ENCODE measurements around the gene ANKS1B.
"Not testable (repeated sequence)": the region's sequence is repeated elsewhere in the genome, so short reads cannot be mapped to it uniquely, and the experiment has no call there.

The ANKS1B gene

DNA sequence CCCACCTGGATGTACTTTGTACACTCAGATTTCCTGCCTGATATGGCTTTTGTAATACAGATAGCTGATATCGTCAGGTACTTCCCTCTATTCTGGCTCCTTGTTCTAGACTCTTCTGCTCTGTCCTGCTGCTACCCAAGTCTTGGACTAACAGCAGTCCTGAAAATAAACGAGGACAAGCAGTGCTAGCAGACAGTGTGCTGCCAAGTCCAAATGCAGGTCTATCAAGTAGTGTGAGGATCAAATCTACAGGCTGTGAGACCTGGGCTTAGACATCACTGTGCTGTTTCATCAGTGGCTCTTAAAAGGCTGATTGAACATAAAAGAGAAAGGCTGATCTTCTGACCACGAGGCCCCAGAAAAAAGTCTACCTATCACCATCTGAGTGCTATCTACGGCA is 921.6 kb downstream of the ANKS1B start:
- no peak for DNase-seq (ENCODE audit: low read depth in 2 of 2)

DNA sequence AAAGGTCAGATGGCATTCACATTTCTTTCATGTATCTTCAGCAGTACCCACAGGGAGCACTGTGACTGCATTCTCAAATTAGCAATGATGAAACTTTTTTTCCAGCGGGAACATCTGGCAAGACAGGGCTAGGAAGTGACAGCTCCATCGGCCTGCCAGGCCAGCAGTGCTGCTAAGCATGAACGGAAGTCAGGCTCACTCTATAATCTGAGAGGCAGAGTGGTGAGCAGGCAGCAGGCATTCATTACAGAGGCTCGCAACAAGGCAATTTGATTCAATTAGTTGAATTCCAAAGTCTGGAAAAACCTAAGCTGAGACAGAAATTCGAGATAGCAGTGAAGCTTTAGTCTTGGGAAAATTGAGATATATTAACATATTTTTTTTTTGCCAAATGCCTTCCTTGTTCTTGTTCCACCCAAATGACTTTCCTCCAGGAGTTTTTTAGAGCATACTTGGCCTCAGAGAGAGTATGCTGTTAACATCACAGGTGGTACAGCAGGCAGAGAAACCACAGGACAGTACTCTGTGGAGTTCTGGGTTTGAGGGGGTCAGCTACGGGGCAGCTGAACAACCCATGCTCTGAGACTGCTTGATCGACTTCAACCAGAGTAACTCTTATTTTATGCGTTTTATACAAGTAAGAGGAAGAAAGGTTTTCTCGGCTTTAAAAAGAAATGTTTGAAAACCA is 924.8 kb downstream of the ANKS1B start:
- DNase-seq (ENCODE audit: low read depth in 2 of 2) = peak; percentile 61 to 63

DNA sequence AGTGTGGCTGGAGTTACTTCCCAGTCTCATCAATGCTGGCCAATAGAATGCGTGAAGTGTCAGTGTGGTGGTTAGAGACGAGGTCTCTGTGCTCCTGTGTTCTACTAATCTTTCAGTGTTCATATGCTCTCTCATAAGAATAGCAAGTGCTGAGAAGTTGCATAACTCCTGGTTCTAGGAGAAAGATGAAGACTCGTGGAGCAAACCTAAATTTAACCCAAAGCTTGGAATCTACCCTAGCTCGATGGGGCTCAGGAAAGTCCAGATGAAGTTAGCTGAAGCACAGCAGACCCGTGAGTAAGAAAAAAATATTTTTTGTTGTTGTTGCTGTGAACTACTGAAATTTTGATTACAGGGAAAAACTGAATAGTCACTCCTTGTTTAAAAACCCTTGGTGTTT is 927.1 kb downstream of the ANKS1B start:
- no peak for DNase-seq (ENCODE audit: low read depth in 2 of 2)

DNA sequence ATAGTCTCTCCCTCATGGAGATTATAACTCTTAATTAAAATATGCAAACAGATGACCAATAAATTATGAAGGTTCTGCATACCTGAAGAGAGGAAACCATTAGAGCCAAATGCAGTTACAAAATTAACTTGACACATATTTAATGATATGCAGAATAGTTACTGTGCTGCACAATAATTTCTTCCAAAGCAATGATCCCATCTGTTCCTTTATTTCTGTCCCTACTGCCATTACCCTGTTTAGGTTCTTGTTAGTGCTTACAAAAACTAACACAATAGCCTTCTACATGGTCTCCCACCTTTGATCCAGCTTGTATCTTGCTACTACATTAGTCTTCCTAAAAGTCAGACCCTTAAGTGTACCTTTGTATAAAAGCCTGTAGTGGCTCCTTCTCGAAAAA is 928.5 kb downstream of the ANKS1B start:
- no peak for DNase-seq (ENCODE audit: low read depth in 2 of 2)

DNA sequence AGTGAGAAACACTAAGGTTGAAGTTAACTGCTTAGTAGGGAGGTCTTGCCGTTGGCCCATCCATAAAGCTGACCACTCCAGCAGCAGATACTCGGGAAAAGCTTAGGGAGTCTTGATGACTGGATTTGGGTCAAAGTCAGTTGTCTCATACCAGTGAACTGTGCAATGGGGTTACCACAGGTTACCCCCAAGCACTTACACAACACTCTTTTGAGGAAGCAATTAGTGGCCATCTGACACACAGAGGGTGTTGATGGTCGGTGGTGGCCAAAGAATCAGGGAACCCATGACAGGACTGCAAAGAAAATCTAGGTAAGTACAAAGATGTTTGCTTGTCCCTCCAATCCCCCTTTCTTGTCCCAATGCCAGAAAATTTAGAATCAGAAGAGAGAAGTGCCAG is 929.4 kb downstream of the ANKS1B start:
- no peak for DNase-seq (ENCODE audit: low read depth in 2 of 2)

DNA sequence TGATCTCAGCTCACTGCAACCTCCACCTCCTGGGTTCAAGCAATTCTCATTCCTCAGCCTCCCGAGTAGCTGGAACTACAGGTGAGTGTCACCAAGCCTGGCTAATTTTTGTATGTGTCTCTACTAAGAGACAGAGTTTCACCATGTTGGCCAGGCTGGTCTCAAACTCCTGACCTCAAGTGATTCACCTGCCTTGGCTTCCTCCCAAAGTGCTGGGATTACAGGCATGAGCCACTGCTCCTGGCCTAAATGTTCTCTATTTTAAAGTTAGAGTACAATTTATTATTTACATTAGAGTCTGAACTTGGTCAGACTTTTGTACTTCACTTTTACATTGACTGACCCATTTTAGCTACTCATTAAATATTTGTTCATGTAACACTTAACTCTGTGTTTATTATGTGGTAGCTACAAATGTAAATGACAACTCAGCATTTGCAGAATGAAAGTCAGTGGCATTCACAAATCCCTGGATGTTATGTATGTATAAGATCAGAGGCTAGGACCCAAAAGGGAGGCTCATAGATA is 930.1 kb downstream of the ANKS1B start:
- no peak for DNase-seq (ENCODE audit: low read depth in 2 of 2)

DNA sequence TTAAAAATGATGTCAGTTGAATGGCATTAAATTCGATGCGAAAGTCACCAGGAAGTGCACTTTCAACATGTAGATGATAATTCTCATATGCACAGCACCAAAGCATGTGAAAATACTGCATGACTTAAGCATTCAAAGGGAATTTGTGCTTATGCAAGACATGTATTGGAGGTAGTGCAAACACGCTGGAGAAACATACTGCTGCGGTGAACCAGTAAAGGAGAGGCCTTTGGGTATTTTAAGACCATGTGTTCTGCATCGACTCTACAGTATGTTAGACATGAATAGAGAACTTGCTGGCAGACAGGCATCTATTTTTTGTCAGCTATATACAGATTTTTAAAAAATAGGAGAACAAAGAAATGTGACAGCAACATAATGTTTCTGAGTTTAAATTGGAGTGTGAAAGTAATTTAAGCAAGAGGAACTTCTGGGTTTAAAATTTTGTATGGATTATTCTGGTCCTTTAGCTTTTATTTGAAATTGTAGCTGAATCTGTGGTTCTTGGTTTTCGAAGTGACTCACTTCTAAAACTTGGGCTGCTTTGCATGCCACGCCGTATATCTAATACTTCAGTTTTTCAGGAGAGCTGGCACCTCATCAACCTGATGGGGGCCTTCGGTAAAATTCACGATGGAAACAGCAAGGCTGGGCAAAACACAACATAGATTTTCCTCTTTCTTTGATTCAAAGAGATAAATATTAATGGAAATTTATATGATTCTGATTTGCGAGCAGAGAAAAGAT is 930.9 kb downstream of the ANKS1B start:
- peak; percentile 62 to 63 for DNase-seq (ENCODE audit: low read depth in 2 of 2)

DNA sequence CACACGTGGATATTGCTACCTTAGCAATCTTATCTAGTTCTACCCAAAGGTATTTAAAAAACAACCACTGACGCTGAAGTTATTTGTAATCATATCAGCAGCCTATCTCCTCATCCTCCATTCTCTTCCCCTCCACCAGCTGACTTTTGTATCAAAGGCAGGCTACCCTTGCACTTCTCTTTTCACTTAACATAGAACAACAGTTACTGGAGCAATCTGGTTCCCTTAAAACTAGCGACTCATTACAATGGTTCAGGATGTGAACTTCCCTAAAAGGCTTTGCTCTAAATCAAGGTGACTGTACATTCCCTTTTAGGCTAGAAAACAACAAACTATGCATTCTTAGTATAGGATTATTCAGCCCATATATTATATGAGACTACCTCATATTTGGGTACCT is 935.0 kb downstream of the ANKS1B start:
- DNase-seq (ENCODE audit: low read depth in 2 of 2) = no peak

DNA sequence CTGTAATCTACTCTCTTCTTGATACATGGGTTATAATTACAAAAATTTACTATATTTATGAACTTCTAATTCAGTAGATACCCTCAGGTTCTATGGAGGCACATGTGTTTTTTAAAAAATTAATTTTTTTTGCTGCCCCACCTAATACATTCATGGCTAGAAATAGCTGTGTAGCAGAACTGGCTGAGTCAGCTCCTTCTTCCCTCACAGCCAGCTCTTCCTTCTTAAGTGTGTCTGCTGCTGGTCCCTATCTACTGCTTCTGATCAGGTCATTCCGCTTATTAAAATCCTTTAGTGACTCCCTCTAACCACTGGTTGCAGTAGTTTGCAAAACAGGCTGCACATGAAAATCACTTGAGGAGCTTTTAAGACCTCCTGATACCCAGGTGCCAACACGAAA is 939.6 kb downstream of the ANKS1B start:
- no peak for DNase-seq (ENCODE audit: low read depth in 2 of 2)

DNA sequence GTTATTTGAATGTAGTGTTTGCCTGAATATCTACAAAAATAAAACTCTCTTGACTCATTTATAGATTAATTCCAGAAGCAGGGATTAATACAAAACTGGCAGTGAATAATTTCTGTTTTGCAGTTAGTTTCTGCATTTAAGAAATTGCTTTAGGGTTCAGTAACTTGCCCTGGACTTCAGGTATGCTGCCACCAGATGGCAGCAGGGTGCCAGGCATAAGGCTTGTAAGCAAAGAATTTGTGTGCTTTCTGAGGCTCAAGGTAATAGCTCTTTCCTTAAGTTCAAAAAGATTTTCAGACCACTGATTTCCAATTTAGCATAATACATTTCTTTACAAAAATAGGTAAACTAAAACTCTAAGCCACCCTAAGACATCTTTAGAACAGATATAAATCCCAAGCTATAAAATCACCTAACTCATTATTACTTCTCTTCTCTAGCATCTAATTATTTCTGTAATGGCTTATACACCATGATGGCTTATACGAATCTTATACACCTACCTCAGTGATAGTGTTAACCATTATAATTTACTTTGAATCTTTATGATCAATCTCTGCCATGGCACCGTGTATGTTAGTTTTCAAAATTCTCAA is 941.3 kb downstream of the ANKS1B start:
- DNase-seq (ENCODE audit: low read depth in 2 of 2) = peak in 1 of 2 experiments; percentile 18

DNA sequence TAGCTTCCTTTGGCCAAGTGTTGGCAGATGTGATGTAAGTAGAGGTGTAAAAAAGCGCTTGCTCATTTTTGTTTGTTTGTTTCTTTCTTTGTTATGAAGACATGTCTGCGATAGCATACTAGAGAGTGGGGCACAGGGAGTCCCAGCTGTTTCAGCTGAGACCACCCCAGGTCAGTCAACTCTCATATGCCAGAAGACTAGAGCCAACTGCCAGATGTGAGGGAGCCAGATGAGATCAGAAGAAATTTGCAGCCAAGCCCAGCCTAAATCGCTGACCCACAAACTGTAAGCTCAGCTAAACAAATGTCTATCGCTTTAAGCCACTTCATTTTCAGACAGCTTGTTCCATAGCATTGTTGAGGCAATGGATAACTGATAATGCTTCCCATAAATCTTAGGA is 942.5 kb downstream of the ANKS1B start:
- no peak for DNase-seq (ENCODE audit: low read depth in 2 of 2)

DNA sequence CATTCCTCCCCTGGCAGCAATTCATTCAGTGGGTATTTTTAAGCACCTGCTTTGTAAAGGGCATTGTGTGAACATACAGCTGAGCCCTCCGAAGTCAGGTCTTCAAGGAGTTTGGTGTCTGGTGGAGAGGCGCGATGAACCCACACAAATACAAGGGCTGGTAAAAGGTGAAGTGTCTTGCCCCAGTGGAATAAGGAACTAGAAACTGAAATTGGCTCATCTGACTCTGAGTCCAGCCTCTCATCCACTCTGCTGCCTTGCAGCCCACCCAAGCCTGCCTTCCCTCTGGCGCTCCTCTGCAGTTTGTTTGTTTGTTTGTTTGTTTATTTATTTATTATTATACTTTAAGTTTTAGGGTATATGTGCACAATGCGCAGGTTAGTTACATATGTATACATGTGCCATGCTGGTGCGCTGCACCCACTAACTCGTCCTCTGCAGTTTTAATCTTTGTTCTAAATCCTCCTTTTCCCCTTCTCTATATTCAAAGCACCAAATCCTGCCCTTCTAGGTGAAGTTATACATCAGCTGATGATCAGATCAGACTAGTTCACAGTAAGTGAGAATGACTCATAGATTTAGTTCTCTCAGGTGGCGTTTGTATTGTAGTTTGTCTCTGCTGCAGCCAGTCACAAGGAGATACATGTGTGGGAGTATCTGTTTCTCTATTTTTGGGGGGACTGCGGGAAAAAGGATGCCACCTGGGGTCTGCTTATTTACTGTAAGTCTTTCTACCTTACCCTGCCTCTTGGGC is 945.2 kb downstream of the ANKS1B start:
- no peak for DNase-seq (ENCODE audit: low read depth in 2 of 2)

DNA sequence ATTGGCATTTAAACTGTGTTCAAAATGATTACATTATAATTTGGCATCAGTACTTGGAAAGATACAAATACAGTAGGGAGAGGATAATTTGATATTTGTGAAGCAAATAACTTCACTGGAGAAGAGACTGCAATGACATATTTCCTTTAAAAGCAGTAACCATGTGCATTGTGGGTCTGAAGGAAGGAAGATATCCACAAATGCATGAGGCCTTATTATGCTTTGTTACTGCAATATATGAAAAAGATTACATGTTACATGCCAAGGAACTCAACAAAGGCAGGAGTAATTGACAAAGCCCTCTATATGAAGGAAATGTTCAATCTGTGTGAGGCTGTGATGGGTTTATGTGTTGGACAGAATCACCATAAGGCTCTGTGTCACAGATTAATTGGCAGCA is 948.2 kb downstream of the ANKS1B start:
- DNase-seq (ENCODE audit: low read depth in 2 of 2) = no peak

DNA sequence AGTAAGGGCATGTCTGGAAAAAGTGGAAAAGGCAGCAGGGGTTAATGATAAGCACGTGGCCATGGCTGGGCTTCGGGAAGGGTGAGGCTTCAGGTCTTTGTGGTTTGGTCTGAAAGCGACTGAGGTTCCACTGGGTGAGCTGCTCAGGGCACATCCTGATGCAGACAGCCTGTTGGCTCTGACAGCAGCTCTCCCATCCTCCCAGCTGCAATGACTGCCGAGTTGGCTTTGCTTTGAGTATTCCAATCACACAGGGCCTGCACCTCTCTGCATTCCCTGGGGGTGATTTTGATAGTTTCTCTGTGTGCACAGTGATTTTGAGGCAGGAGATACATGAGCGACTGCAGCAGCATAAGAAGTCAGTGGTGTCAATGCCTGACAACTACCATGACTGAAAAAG is 948.9 kb downstream of the ANKS1B start:
- DNase-seq (ENCODE audit: low read depth in 2 of 2) = no peak

DNA sequence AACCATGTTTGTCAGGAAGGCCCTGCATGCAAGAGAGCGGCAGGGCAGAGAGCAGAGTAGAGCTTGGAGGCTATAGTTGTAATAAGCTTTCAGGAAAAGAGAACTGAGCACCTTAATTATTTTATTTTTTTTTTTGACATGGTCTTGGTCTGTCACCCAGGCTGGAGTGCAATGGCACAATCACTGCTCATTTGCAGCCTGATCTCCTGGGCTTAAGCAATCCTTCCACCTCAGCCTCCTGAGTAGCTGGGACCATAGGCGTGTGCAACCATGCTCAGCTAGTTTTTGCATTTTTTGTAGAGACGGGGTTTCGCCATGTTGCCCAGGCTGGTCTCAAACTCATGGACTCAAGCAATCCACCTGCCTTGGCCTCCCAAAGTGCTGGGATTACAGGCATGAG is 950.5 kb downstream of the ANKS1B start:
- DNase-seq (ENCODE audit: low read depth in 2 of 2) = not testable (repeated sequence)

DNA sequence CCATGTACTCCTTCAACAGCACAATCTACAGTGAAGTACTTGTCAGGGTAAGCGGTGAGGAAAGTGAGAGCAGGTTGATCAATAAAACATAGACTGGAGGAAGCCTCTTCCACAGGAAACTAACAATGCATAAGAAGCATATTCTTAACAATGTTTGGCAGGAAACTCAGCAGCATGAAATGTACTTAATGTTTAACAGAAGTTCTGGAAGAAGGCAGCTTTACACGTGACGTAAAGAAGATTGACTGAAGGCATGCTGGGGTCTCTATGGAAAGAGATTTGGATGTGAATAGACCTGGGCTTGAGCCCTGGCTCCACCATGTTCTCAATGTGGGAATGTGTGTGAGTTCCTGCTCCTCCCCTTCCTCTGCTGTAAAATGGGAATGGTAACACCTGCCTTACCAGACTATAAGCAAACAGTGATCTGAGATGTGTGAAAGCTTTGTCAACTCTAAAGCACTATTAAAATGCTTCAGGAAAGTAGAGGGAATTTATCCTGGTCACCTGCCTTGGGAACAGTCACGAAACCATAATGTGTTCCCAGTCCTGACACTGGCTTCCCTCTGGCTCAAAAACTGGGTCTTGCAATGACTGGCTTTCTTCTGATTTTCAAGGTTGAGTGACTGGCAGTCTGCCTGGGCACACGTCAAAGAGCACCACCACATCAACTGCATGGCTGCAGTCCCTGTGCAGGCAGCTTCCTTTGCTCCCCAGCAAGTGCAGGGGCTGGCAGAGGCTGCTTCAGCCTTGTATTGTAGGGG is 955.0 kb downstream of the ANKS1B start:
- DNase-seq (ENCODE audit: low read depth in 2 of 2) = no peak

DNA sequence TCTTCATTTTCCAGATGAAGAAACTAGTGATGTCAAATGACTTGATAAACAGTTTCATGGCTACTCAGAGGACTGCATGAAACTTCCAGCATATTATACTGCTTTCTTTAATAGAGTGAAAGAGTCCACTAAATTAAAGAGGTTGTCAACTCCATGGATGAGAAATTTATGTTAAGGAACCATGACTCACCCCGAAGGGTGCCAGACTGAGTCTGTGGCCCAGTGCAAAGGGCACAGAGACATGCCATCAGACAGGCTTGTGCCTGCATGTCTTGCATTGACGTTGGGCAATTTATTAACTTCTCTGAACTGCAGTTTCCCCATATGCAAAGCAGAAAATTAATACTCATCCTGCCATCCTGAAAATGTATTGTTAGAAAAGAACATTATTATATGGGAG is 957.3 kb downstream of the ANKS1B start:
- no peak for DNase-seq (ENCODE audit: low read depth in 2 of 2)

DNA sequence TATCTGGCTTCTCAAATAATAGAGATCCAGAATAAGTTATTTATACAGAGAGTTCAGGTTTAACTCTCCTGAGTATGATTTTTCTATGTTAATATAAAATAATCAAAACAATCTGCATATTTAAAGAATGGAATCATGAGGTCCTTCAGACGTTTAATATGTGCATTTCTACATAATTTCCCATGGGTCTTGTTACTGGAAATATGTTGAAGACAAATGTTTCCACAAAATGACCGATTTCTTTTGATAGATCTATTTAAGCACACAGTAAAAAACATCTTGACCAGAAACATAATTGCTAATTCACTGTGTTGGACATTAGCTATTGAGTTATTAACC is 957.7 kb downstream of the ANKS1B start:
- DNase-seq (ENCODE audit: low read depth in 2 of 2) = no peak

DNA sequence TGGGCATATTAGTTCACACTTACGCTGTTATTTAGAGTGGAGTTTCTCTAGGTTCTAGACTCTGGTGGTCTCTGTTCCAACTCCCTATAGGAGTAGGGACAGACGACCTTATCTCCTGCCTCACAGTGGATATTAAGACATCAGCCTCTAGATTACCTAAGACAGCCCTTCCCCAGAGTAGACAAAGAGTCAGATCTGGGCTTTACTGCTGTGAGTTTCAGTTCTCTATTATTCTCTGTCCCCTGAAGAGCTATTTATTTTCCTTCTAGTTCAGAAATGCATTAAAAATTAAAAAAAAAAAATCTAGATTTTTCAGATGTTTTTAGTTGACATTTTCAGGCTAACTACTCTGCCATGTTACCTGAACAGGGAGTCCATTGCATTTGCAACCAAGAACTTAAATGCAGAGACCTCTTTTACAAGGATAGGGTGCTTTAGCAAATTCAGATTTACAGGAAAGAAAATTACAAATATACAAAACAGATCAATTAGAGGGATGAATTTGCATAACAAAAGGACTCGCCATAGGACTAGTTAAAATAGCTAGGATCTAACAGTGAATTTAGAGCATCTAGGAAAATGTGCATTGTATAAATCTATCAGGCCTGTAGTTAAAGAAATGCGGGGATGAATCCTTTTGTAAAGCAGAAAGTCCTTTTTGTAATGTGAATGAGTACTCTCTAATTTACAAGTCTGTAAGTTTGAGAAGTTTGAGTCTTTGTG is 958.2 kb downstream of the ANKS1B start:
- DNase-seq (ENCODE audit: low read depth in 2 of 2) = no peak

DNA sequence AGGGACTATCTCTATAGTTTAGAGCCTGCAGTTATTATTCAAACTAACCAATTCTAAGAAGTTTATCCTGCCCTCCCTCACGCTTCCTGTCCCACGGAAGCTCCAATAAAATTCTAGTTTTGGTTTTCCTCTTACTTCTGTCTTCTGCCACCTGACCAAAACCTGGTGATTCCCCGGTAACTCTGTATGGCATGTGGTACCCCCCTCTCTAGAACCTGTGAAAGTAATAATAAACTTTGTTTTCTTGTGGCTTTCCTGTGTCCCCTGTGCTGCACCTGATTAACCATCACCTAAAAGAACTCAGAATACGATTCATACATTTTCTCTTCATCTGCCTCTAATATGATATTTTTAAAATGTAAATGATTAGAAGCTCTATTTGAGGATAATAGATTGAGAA is 959.9 kb downstream of the ANKS1B start:
- no peak for DNase-seq (ENCODE audit: low read depth in 2 of 2)

DNA sequence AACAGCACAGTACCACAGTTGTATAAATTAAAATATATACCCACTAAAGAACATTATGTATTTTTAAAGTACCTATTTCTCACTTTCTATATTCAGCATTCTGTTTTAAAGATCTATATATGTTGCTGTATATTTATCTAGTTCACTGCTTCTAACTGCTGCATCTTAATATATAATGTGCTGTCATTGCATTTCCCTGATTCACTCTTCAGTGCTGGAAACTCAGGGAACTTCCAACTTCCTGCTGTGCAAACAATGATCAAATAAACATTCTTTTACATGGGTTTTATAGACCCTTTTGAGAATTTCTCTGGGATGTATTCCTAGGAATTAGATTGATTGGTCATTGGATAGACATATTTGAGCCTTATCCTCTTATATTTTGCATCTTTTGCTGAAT is 960.5 kb downstream of the ANKS1B start:
- no peak for DNase-seq (ENCODE audit: low read depth in 2 of 2)
